Measurements from ENCODE around the gene LILRA6. TPM values are rescaled to one million over a fixed set of nuclear protein-coding genes. Genes with fewer than 3 reads are reported as not detected.

Gene LILRA6
- total RNA-seq, 1 donor from 2014 or later = not detected

DNA sequence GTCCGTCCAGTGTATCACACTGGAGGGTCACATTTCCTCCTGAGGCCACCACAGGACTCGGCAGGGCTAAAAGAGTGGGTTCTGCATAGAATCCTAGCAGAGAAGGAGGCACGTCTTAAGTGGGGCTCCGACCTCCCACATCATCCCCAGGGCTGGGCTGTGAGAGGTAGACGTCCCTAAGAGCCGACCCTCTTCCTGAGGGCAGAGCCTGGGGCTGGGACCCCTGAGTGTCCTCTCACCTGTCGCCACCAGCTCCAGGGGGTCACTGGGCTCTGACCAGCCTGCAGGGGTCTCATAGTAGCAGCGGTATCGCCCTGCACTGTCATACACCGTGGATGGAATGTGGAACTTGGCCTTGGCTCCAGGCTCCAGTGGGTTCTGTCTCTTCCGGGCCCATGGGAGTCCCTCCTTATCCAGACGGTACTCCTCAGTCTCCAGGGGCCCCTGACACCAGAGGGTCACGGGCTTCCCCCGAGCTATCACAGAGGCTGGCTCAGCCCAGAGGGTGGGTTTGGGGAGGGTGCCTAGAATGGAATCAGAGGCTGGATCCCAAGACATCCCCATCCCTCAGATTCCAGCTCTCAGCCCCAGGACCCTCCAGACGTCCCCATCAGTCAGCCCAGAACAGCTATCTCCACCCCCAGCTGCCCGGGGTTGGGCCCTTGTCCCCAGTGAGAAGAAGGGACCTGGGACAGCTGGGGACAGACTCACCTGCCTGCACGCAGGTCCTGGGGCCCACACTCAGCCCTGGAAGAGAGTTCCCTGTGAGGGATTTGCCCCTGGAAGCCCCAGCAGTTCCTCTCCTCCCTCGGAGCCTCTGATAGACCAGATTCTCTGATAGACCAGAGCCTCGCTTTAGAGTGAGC, 13.9 kb upstream of the LILRA6 start:
- Mint-ChIP-seq H3K9me3 (no peaks in the 10 kb centered on the region), H3K27me3 (peaks cover 12% of the 10 kb centered on the region), H3K27ac (no peak overlapping the region), H3K4me1 (no peaks in the 10 kb centered on the region), H3K36me3 (ENCODE audit: low read depth) (no peaks in the 10 kb centered on the region), H3K4me3 (no peak overlapping the region)
- DNase-seq (no peak), ATAC-seq (ENCODE audit: low read depth) (no peak)
- CTCF ChIA-PET = no interaction called here
- TF ChIP-seq, protein P1, sequence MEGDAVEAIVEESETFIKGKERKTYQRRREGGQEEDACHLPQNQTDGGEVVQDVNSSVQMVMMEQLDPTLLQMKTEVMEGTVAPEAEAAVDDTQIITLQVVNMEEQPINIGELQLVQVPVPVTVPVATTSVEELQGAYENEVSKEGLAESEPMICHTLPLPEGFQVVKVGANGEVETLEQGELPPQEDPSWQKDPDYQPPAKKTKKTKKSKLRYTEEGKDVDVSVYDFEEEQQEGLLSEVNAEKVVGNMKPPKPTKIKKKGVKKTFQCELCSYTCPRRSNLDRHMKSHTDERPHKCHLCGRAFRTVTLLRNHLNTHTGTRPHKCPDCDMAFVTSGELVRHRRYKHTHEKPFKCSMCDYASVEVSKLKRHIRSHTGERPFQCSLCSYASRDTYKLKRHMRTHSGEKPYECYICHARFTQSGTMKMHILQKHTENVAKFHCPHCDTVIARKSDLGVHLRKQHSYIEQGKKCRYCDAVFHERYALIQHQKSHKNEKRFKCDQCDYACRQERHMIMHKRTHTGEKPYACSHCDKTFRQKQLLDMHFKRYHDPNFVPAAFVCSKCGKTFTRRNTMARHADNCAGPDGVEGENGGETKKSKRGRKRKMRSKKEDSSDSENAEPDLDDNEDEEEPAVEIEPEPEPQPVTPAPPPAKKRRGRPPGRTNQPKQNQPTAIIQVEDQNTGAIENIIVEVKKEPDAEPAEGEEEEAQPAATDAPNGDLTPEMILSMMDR (IDR thresholded peaks at IDR 0.05) = no peak
- intact Hi-C loops (cut with micrococcal nuclease) = no loop called here
- POLR2A ChIA-PET = no interaction called here

DNA sequence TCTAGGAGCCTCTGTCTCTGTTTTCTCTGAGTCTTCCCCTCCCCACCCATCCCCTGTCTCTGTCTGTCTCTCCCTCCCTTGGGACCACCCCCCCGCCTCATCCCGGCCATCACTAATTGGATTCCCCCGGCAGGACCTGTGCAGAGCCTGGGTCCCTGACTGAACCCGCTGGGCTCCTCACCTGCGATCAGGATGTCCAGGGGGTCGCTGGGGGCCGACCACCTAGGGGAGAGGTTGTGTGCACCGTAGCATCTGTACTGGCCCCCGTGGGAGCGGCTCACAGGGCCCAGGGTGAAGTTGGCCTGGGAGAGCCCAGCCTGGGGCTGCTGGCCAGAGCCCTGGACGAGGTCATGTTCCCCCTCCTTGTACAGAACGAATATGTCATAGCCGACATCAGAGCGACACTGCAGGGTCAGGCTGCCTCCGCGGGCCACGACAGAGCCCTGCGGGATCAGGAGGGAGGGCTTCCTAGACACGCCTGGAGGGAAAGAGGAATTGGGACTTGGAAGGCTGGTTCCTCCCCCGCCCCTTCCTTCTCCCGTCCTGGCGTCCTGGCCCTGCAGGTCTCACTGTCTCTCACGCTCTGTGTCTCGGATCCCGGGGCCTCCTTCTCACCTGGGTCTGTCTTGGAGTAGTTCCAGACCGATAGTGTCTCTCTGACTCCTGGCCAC, 12.7 kb upstream of the LILRA6 start:
- ATAC-seq (ENCODE audit: low read depth) = no peak
- H3K4me1 Mint-ChIP-seq = no peaks in the 10 kb centered on the region
- no peaks in the 10 kb centered on the region for H3K9me3 Mint-ChIP-seq
- H3K27me3 Mint-ChIP-seq = peaks cover 12% of the 10 kb centered on the region
- ChIA-PET CTCF (no interaction called here), POLR2A (no interaction called here)
- no peak overlapping the region for H3K27ac Mint-ChIP-seq
- intact Hi-C loops (cut with micrococcal nuclease) = no loop called here
- no peak for DNase-seq
- no peaks in the 10 kb centered on the region for H3K36me3 Mint-ChIP-seq (ENCODE audit: low read depth)
- no peak overlapping the region for H3K4me3 Mint-ChIP-seq
- TF ChIP-seq, protein P1 (IDR thresholded peaks at IDR 0.05) = no peak

DNA sequence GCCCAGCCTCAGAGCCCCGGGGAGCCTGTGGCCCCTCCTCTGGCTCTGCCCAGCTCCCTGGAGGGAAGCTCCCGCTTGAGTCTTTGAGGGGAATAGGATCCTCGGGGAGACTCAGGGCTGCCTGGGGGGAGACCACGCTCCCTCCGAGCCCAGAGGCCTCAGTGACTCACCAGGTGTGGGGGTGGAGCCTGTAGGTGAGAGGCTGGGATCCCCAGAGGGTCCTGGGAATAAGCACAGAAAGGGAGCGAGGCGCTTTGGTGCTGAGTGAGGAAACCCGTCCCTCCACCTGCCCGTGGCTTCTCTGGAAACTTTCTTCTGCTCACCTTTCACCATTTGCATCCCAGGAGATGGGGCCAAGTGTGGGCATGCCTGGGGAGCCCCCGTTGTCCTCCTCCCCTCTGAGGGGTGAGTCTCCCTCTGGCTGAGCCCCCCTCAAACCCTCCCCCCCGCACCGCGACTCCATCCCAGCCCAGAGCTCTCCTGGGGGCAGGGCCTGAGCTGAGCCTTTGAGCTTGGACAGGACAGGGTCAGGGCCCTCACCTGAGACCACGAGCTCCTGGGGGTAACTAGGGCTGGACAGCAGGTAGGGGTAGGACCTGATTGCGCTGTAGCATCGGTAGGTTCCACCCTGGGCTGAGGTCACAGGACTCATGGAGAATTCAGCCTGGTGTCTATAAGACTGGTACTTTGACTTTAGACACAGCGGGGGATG, 11.8 kb upstream of the LILRA6 start:
- Mint-ChIP-seq H3K27ac (no peak overlapping the region), H3K4me1 (no peaks in the 10 kb centered on the region), H3K36me3 (ENCODE audit: low read depth) (no peaks in the 10 kb centered on the region), H3K27me3 (peaks cover 12% of the 10 kb centered on the region), H3K9me3 (no peaks in the 10 kb centered on the region), H3K4me3 (no peak overlapping the region)
- ATAC-seq (ENCODE audit: low read depth) (no peak), DNase-seq (no peak)
- ChIA-PET CTCF (interaction anchor here (1.6 kb wide), 1 partner anchor 12 kb away, joined by 6 read pairs; no protein-coding TSS in a partner anchor), POLR2A (no interaction called here)
- intact Hi-C loops (cut with micrococcal nuclease) = no loop called here
- TF ChIP-seq, protein P1 (IDR thresholded peaks at IDR 0.05) = no peak

DNA sequence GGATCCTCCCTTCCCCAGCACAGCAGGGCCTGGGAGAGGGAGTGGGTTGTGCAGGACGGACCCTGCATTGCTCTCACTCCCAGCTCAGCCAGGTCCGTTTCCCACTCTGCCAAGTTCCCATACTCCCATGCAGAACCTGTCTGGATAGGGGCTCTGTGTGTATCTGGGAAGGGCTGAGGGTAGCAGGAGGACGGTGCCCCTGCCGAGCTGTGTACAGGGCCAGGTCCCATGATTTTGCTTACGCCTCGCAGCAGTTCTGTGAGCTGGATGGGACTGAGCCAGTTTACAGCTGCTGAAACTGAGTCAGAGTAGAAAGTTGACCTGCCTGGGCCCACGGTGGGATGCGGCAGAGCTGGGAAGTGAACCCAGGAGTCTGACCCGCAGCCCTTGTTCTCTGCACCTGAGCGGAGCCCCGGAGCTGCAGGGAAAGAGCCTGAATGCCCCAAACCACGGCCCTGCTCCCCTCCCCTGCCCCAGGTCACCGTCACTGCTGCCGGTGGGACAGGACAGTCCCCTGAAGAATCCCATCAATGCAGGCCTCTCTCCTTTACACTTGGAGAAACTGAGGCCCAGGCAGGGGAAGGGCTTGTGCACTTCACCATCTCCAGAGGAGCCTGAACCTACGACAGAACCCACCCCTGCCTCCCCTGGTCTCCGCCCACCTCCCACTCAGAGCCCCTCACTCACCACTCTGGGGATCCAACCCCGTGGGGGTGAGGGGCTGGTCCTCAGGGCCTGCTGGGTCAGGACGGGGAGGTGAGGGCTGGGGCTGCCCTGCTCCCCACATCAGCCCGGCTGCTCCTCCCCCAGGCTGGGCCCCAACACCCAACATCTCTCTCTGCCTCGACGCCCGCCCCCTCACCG, 11.0 kb upstream of the LILRA6 start:
- no peaks in the 10 kb centered on the region for H3K9me3 Mint-ChIP-seq

More for the DNA sequence above, 11.0 kb upstream of the LILRA6 start:
- TF ChIP-seq, protein P1 (IDR thresholded peaks at IDR 0.05) = no peak
- intact Hi-C loops (cut with micrococcal nuclease) = no loop called here
- no peaks in the 10 kb centered on the region for H3K4me1 Mint-ChIP-seq
- H3K4me3 Mint-ChIP-seq = no peak overlapping the region
- no peak for DNase-seq
- H3K36me3 Mint-ChIP-seq (ENCODE audit: low read depth) = no peaks in the 10 kb centered on the region
- H3K27ac Mint-ChIP-seq = no peak overlapping the region
- POLR2A ChIA-PET = no interaction called here
- no peak for ATAC-seq (ENCODE audit: low read depth)
- H3K27me3 Mint-ChIP-seq = peaks cover 10% of the 10 kb centered on the region
- CTCF ChIA-PET = interaction anchor here (0.6 to 1.6 kb wide), 2 partner anchors 12 to 41 kb away, joined by 3 to 6 read pairs; no protein-coding TSS in a partner anchor
